Stimulated activated CD8-positive, alpha-beta memory T cell treated with anti-CD3 and anti-CD28 coated beads, Interleukin-12 subunit alpha, Interleukin-12 subunit beta, amount 100 ng/mL, for 4 hours (primary cell): ENCODE measurements around the gene MRPL1.
"Not testable (repeated sequence)": the region's sequence is repeated elsewhere in the genome, so short reads cannot be mapped to it uniquely, and the experiment has no call there.

Experiments used
- DNase-seq: peaks from one replicate; pipeline ENCODE4 v3.0.0-alpha.2; 2020; ENCODE audit warnings: low read depth

Gene MRPL1

DNA sequence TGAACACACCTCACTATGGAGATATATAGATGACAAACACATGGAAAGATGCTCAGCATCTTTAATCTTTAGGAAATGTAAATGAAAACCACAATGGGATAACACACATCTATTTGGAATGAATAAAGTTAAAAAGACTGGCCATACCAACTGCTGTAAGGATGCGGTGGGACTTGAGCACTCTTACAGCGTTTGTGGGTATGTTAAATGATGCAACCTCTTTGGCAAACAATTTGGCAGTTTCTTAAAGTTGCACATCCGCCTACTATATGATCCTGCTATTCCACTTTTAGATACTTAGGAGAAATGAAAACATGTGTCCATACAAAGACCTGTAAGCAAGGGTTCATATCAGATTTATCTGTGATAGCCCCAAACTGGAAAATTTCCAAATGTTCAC lies 50.7 kb downstream of the MRPL1 start:
- no peak for DNase-seq

DNA sequence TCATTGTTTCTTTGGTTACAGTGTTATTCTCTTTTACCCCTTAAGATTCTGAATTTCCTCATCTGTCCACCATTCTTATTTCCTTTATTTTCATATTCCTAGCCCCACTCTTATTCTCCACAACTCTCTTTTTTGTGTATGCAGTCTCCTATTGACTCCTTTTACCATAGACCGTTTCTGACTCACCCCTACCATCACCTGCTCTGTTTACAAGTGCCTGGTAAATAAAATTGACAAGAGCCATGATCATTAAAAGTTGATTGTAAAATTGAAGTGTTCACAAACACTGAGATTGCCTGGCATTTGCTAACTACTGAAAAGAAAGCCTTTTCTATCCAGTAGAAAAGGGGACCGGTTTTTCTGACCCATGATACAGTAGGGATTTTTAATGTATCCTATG lies 54.4 kb downstream of the MRPL1 start:
- DNase-seq, result no peak

DNA sequence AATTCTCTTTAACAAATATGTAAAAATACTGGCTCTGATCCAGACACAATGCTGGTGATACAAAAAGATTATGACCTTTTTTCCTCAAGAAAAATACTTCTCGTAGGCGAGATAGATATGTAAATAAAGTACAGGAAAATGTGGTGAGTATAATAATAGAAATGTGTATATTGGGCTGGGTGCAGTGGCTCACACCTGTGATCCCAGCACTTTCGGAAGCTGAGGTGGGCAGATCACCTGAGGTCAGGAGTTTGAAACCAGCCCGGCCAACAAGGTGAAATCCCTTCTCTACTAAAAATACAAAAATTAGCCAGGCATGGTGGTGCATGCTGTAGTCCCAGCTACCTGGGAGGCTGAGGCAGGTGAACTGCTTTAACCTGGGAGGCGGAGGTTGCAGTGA lies 55.0 kb downstream of the MRPL1 start:
- no peak for DNase-seq

DNA sequence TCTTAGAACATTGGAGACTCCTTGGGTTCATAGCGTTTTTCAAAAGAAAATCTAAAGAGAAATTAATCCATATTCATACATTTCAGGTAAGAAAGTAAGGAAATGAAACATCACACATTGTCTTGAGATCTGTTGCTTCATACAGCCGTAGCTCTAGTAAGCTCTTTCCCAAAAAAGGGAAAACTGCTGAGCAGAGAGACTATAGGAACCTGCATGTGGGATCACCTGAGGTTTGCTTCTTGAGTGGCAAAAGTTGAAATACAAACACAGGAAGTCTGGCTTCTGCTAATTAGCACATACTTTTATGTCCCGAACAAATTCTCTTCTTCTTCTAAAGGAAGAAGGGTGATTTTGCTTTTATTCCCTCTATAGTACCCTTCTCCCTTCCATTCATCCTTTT lies 57.7 kb downstream of the MRPL1 start:
- no peak for DNase-seq

DNA sequence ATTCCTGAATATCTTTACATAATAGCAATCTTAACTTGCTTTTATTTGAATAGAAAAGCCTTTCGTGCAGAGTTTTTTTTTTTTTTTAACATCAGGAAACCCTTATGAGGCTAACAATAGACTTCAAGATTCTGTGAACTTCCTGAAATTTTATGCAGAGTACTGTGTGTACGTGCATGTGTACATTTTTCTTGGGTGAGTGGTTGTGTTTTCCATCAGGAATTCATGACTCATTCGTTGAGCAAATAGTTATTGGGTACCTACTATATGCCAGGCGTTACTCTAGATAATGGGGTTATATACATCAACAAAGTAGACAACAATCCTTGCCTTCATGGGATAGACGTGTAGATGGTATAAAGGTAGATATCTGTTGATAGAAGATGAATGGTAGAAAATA lies 59.1 kb downstream of the MRPL1 start:
- DNase-seq, result no peak

- no peak for DNase-seq
Observed at GRCh38 chr4:77922158-77923094, 59.8 kb downstream of the MRPL1 start.

- no peak for DNase-seq
Observed at GRCh38 chr4:77927991-77928925, 65.6 kb downstream of the MRPL1 start.

DNA sequence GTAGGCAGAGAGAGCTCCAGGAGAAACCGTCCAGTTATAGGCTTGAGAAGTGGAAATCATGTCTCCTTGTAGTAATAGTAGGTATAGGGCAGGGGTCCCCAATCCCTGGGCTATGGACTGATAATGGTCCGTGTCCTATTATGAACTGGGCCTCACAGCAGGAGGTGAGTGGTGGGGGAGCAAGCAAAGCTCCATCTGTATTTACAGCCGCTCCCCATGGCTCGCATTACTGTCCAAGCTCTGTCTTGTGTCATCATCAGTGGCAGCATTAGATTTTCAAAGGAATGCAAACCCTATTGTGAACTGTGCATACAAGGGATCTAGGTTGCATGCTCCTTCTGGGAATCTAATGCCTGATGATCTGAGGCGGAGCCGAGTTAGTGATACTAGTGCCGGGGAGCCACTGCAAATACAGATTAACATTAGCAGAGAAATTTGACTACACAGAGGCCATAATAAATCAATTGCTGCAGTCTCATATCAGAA lies 67.6 kb downstream of the MRPL1 start:
- no peak for DNase-seq

- DNase-seq, result no peak
Observed at GRCh38 chr4:77930876-77931275, 68.2 kb downstream of the MRPL1 start.

DNA sequence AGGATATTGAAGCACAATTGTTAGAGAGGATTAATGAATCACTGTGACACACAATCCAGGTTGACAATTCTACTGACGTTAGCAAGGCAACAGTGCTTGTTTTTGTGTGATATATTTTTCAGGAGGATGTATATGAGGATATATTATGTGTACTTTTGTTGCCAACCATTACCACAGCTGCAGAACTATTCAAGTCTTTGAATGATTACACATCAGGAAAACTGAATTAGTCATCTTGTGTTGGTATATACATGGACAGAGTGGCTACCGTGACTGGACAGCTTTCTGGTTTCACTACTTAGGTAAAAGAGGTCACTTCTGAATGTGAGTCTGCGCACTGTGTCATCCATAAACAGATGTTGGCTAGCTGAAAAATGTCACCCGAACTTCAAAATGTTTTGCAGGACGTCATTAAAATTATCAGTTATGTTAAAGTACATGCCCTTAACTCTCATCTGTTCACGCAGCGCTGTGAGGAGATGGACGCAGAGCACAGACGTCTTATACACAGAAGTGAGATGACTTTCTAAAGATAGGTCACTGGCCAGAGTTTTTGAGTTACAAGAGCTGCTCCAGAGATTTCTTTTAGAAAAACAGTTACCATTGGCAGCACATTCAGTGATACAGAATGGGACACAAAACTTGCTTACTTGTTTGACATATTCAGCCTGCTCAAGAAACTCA lies 69.0 kb downstream of the MRPL1 start:
- no peak for DNase-seq

GRCh38 chr4:77938560-77938959 lies 75.9 kb downstream of the MRPL1 start:
- DNase-seq, result no peak

GRCh38 chr4:77945929-77946328 lies 83.3 kb downstream of the MRPL1 start:
- DNase-seq, result not testable (repeated sequence)

DNA sequence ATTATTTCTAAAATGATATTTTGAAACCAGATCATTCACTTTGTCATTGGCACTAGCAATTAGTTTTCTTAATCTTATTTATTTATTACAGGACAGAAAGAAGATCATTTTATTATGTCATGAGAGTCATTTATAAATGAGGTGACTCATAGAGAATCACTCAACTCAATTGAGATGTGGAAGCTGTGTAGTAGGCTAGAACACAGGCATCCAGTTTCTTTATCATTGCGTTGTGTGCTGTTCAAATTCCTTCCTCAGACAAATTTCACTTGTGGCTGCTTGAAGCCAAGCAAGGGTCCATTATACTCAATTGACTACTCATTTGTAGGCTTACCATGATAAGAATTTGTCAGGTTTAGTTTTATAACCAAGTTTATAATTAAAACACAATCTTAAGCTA lies 87.6 kb downstream of the MRPL1 start:
- DNase-seq, result no peak

DNA sequence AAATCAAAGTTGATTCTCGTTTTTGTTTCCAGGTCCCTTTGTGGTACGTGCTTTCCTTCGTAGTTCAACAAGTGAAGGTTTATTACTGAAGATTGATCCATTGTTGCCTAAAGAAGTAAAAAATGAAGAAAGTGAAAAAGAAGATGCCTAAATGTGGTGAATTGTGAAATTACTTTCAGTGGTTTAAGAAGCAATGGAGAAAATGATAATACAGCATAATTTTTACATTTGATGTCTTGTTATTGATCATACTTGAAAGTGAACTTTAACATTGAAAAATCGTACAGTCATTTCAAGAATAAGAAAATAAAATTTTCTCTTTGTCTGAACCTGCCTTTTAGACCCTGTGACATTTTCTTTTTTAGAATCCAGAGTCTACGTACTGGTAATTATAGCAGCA lies 89.8 kb downstream of the MRPL1 start:
- no peak for DNase-seq

DNA sequence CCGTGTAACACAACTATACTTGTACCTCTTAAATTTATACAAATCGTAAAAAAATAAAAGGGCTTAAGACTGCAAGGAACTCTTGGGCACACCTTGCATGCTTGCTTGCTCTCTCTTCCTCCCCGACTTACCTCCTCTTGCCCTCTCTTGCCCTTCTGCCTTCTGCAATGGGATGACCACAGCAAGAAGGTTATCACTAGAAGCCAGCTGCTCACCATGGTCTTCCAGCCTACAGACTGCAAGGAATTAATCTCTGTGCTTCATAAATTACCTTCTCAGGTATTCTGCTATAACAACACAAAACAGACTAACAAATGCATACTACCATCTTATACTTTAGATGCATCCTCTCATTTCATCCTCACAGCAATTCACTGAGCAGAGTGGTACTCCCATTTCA lies 92.1 kb downstream of the MRPL1 start:
- DNase-seq, result no peak

DNA sequence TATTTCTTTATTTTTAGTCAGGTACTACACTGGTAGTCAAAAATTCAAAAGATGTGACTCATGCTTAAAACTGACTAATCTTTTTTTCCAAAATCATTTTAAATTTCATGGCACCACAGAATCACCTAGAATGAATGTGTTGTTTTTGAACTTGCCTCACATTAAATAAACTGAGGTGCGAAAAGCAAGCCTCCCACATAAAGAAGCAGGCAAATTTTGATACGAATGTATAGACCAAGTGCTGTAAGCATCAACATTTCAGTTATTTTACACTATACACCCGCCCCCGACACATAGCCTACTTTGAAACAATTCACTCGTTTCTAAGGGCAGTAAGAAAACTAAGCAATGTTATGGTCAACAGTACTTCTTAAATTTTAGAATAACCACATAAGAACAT lies 94.3 kb downstream of the MRPL1 start:
- no peak for DNase-seq

- no peak for DNase-seq
Observed at GRCh38 chr4:77958897-77959296, 96.3 kb downstream of the MRPL1 start.

GRCh38 chr4:77959566-77960338 lies 97.1 kb downstream of the MRPL1 start:
- no peak for DNase-seq

GRCh38 chr4:77960367-77960766 lies 97.7 kb downstream of the MRPL1 start:
- no peak for DNase-seq

DNA sequence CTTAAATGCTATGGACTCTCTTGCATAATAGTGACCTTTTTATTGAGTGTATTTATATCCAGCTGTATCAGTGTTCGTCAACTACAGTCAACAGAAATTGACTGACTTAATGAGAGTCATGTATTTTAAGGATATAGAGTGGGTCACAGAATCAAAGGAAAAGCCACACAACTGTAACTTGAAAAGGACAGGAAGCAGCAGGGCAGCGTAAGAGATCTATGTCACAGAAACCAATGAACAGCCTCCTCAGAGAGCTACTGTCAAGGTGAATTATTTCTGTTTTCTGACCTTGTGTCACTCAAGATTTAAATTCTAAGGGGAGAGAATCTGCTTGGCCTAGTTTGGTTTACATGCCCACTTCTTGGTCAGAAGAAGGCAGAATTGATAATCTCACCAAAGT lies 100.4 kb downstream of the MRPL1 start:
- no peak for DNase-seq

DNA sequence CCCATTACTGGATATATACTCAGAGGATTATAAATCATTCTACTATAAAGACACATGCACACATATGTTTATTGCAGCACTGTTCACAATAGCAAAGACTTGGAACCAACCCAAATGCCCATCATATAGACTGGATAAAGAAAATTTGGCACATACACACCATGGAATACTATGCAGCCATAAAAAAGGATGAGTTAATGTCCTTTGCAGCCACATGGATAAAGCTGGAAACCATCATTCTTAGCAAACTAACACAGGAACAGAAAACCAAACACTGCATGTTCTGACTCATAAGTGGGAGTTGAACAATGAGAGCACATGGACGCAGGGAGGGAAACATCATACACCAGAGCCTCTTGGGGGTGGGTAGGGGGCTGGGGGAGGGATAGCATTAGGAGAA lies 111.0 kb downstream of the MRPL1 start:
- not testable (repeated sequence) for DNase-seq
